Stimulated activated CD4-positive, alpha-beta T cell treated with anti-CD3 and anti-CD28 coated beads, Interleukin-15, amount 100 ng/mL, for 48 hours (primary cell): ENCODE measurements around the gene ANKH.
"Not testable (repeated sequence)": the region's sequence is repeated elsewhere in the genome, so short reads cannot be mapped to it uniquely, and the experiment has no call there.

Source experiments
- DNase-seq, 2 donors: peaks; one replicate each; pipeline ENCODE4 v3.0.0-alpha.2; 2020; ENCODE audit warnings: low read depth in 2 of 2

ANKH gene

GRCh38 chr5:14826714-14827113, 44.9 kb downstream of the ANKH start:
- DNase-seq, result no peak

- DNase-seq, result no peak
Measured at GRCh38 chr5:14825977-14826376, 45.6 kb downstream of the ANKH start.

DNA sequence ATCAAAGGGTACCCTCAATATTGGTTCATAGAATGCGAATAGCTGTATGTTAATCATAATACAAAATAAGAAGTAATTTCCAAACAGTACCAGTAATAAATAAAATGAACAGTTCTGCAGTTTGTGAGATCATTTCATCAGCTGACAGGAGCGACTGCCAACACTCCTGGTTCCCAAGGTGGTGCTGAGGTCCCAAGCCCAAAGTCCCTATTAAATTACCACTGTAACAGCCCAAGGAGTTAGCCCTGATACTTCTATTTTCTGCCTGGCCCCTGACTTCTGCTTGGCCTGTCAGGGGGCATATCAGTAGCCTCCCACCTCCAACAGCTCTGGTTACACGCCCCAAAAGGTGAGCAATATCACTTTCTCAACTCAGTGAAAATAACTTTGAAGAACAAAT, 47.1 kb downstream of the ANKH start:
- no peak for DNase-seq

GRCh38 chr5:14821100-14821845, 50.3 kb downstream of the ANKH start:
- DNase-seq, result no peak

GRCh38 chr5:14818931-14819790, 52.4 kb downstream of the ANKH start:
- no peak for DNase-seq

GRCh38 chr5:14817762-14818136, 53.8 kb downstream of the ANKH start:
- DNase-seq, result not testable (repeated sequence)

- peak; percentile 49 to 54 for DNase-seq
Measured at GRCh38 chr5:14816999-14817761, 54.4 kb downstream of the ANKH start.

GRCh38 chr5:14816374-14816998, 55.1 kb downstream of the ANKH start:
- DNase-seq, result no peak

DNA sequence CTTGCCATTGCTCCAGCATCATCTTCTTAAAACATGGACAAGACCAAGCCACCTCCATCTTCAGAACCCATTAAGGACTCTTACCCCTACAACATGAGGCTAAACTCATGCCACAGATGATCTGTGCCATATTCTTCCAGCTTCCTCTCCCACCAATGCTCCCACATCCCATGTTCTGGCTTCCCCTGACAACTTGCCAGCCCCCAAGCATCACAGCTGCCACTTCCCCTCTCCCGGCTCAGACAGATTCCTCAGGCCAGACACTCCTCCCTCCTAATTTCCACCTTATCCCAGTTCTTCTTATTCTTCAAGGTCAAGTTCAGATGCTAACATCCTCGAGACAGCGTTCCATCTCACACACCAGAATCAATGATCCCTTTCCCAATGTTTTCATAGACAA, 57.8 kb downstream of the ANKH start:
- DNase-seq, result no peak

- DNase-seq, result no peak
Measured at GRCh38 chr5:14812166-14812565, 59.4 kb downstream of the ANKH start.

- no peak for DNase-seq
Measured at GRCh38 chr5:14810928-14811572, 60.5 kb downstream of the ANKH start.

DNA sequence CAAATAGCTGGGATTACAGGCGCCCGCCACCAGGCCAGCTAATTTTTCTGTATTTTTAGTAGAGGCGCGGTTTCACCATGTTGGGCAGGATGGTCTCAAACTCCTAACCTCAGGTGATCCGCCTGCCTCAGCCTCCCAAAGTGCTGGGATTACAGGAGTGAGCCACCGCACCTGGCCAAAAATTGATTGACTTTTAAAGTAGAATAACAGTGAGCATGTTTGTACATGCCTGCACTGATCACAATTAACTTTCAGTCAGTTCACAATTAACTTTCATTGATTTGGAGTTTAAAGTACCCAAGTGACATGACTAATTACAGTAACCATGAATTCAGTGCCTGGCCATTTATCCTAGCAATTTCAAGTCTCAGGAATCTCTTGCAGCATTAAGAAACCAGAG, 61.3 kb downstream of the ANKH start:
- DNase-seq, result no peak

DNA sequence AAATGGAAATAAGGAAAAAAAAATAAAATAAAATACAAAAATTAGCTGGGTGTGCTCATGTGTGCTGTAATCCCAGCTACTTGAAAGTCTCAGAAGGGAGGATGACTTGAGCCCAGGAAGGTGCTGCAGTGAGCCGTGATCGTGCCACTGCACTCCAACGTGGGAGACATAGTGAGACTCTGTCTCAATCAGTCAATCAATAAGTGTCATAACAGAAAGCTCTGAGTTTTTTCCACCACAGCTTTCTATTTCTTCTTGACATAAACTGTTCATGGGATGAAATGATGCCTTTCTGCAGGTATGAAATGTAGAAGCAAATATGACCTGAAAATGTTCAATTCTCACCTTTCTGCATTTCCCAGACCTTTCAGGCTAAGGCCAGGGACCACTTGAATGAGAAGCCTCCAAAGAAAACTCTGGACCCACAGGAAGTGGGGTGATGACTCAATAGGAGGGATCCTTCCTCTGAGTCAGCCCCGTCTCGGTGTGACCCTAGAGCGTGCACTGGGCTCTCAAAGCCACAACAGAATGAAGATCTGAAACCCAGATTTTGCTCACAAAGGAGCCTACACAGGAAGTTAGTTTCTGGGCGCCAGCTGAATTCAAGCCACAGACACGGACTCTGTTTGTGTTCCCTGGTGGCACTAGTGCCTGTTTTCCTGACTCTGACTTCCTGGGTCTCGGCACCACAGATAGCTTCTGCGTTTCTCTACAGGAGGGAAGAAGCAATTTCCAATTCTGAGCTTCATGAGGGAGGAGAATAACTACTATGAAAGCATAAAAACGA, 62.0 kb downstream of the ANKH start:
- peak; percentile 69 to 75 for DNase-seq

DNA sequence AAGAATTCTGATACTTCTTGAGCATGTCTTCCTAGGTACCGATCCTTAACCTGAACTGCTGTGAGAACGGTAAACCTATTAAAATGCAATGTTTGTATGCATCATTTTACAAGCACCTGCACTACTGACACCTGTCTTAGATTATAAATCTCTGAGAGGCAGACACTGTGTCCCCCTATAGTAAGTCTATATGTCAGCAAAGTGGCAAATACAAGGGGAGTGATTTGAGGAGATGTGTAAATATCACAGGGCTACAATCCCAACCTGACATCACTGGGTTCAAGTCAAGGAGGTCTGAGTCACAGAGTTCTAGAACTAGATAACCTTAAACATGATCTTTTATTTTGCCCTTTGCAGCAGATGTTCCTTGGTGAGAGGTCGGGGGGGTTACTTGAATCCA, 64.1 kb downstream of the ANKH start:
- no peak for DNase-seq

DNA sequence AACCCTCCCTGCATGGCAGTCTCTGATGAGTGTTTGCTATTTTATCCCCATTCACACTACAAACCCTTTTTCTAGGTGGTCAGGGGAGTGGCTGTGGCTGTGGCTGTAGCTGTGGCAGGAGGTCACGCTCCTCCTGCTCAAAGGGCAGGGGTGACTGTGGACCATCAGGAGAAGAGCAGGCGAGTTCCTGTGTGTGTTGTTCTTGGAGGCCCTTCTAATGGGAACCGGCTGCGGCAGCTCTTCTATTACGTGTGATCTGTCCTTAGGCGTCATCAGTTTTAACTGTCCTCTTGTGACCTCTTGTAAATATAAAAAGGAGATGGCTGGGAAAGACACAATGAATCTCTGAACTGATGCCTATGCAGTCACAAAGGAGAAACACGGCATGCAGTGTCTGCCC, 65.1 kb downstream of the ANKH start:
- no peak for DNase-seq

DNA sequence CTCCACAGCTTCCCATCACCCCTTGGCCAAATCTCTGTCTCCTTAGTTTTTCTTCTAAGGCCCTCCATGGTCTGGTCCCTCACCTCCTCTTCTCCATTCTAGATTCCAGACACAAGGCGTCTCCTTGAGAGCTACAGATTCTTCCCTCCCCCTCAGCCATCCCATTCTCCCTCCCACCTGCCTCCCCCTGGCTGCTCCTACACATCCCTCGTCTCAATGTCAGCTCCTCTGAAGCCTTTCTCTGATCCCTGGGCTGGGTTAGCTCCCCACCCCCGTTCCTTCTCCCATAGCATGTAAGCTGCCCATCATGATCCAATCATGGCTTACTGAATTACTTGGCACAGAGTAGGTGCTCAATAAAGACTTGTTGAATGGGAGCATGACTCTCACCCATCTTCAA, 69.0 kb downstream of the ANKH start:
- no peak for DNase-seq

- DNase-seq, result no peak
Measured at GRCh38 chr5:14801792-14802191, 69.8 kb downstream of the ANKH start.

GRCh38 chr5:14797385-14797784, 74.2 kb downstream of the ANKH start:
- not testable (repeated sequence) for DNase-seq

DNA sequence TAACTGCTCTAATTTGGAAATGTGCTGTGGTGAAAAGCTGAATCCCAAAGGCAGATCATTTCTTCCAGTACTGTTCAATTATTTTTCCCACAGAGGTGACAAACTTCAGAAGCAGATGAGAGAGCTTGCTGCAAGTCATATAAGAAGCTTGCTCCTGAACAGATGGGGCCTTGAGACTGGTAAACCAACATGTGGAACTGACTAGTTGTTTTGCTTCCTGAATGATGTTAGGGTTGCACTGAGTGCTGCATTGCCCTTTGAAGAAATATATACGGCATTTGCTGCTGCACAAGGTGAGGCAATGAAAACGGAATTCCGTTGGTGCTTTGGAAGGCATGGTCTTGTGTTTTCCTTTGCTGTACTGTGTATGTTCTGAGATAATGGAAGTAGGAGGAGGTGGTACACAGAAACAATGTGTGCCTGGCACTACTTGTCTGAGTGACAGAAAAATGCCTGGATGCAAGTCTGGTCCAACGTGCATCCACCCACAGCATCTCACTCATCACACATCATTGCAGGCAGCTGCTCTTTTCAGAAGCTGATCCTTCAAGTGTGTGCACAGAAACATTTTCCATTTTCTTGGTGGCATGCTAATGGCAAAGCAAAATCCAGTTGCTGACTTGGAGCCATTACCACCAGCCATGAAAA, 76.9 kb downstream of the ANKH start:
- no peak for DNase-seq

DNA sequence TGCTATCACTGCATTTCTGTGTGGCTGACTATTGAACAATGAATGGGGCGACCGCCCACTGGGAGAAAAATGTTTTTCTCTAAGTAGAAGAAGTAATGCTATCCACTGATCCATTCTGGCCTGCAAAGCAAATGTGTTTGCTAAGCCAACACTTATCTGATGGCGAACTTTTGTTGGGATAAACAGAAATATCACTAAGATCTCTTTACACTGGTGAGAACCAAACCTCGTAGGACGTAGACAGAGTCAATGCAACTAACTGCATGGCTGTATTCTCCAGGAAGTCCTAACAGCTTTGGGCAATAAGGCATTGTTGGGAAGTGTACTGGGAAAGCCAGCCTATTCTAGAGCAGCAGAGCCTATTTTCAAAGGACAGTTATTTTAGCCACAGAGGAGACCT, 77.7 kb downstream of the ANKH start:
- DNase-seq, result no peak
